Measurements from ENCODE around the gene KLHL40.

- TF ChIP-seq REST (IDR thresholded peaks at IDR 0.05; ENCODE audit: low read depth) = no peak
- no peak for TF ChIP-seq TEAD4 (IDR thresholded peaks at IDR 0.05)
- TF ChIP-seq EP300 (IDR thresholded peaks at IDR 0.05; ENCODE audit: borderline replicate concordance) = no peak
- no peak for TF ChIP-seq NFIC (IDR thresholded peaks at IDR 0.05)
- no peak for TF ChIP-seq TCF12 (IDR thresholded peaks at IDR 0.05; ENCODE audit: low read depth)
- TF ChIP-seq MAX (IDR thresholded peaks at IDR 0.05) = no peak
- no peak for TF ChIP-seq TAF1 (IDR thresholded peaks at IDR 0.05; ENCODE audit: low read depth)
- no peak for TF ChIP-seq RAD21 (IDR thresholded peaks at IDR 0.05; ENCODE audit: low read depth)
- no peak for TF ChIP-seq CEBPB (IDR thresholded peaks at IDR 0.05)
- TF ChIP-seq CREB1 (IDR thresholded peaks at IDR 0.05; ENCODE audit: low read depth) = no peak
- TF ChIP-seq FOXM1 (IDR thresholded peaks at IDR 0.05; ENCODE audit: borderline replicate concordance, low read depth) = no peak
These were observed 4.5 kb upstream of the KLHL40 start for GRCh38 chr3:42680806-42681205.

Data from Ishikawa (cell line).